Measurements from ENCODE around the gene TMC1.
A peak's percentile ranks its signal among the peaks of the same experiment; 100 is the strongest.

TMC1 gene

DNA sequence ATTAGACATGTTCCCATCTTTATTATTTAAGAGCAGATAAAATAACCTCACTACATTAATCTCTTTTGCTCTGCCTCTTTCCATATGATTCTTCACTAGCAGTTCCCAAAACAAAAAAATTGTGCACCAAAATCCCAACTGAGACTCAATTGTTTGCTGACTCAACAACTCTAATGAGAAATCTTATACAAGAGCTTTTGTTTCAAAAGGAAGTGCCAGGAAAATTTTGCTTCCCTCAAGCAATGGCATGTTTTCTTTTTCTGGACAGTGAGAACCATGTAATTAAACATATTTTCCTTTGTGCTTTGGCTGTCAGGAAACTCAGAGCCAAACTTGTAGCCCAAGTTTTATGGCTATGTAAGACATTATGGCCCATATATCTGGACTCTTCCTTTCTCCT, 62.0 kb downstream of the TMC1 start:
- Histone ChIP-seq H3K9me3 (ENCODE audit: control insufficient read depth, low read length) (no peaks in the 10 kb centered on the region), H3K79me1 (replicated peaks; ENCODE audit: low read length, poor library complexity, severe bottlenecking) (no peaks in the 10 kb centered on the region), H2BK12ac (ENCODE audit: low read length in 2 of 2) (no peak overlapping the region), H2BK5ac (ENCODE audit: low read depth, low read length, poor library complexity, severe bottlenecking) (no peak overlapping the region), H3K14ac (ENCODE audit: low read length in 2 of 2) (no peak overlapping the region), H3K23ac (ENCODE audit: low read length in 2 of 2) (no peak overlapping the region), H3K18ac (ENCODE audit: low read depth in 1 of 2, low read length in 2 of 2) (no peak overlapping the region), H2BK15ac (ENCODE audit: low read depth, poor library complexity, severe bottlenecking) (no peak overlapping the region), H2AFZ (ENCODE audit: low read depth, low read length) (no peak overlapping the region), H3K27ac (ENCODE audit: low read length, poor library complexity, severe bottlenecking) (no peak overlapping the region), H3K4ac (ENCODE audit: low read depth in 1 of 2, low read length in 2 of 2) (no peak overlapping the region), H3K36me3 (ENCODE audit: control insufficient read depth in 1 of 2, insufficient read depth in 2 of 2, low read depth in 1 of 2, low read length in 2 of 2) (no peaks in the 10 kb centered on the region), H4K8ac (ENCODE audit: low read length) (no peak overlapping the region), H2BK120ac (ENCODE audit: low read depth, low read length) (no peak overlapping the region), H2AK5ac (ENCODE audit: low read length, severe bottlenecking) (no peak overlapping the region), H3K9ac (ENCODE audit: low read length) (no peak overlapping the region), H3K4me3 (ENCODE audit: insufficient read depth in 1 of 2, low read depth in 1 of 2, low read length in 2 of 2) (no peak overlapping the region), H3K27me3 (ENCODE audit: control insufficient read depth in 1 of 2, insufficient read depth in 1 of 2, low read length in 2 of 2) (no peaks in the 10 kb centered on the region), H3K4me2 (ENCODE audit: low read length, poor library complexity, severe bottlenecking) (no peak overlapping the region), H4K91ac (ENCODE audit: low read length) (no peak overlapping the region), H3K4me1 (ENCODE audit: control insufficient read depth, insufficient read depth, low read depth, low read length) (peaks cover 7% of the 10 kb centered on the region)
- no peak for DNase-seq

DNA sequence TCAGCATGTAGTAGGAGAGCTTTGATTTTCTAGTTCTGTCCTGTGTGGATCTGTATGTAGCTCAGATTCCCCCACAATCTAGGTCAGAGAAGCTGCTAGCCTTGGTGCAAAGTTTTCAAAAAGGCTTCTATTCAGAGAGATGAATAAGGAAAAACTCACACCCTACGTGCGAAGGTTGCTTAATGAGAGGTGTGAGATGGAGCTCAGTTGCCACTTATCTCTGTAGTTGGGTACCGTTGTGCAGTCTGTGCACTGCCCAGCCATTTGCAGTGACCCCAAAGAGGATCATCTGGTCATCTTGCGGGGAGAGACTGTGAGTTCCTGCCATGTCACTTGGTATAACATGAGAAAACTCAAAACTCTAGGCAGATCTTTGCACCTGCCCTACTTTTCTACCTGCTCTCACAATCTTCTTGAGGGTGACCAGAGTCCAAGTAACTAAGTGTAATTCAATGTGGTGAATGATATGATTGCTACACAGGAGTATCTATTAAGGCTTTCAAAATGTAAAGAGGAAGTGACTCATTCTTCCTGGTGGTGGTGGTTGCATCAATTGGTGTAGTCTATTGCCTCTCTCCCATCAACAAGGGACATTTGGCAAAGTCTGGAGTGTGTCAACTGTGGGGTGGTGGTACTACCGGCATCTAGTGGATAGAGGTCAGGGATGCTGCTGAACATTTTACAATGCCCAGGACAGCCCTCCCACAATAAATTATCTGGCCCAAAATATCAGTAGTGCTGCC, 65.2 kb downstream of the TMC1 start:
- H2BK120ac ChIP-seq (ENCODE audit: low read depth, low read length), result peak overlapping the region; percentile 8
- H4K91ac ChIP-seq (ENCODE audit: low read length), result no peak overlapping the region
- peaks cover 5% of the 10 kb centered on the region for H3K4me1 ChIP-seq (ENCODE audit: control insufficient read depth, insufficient read depth, low read depth, low read length)
- H2BK5ac ChIP-seq (ENCODE audit: low read depth, low read length, poor library complexity, severe bottlenecking), result no peak overlapping the region
- peak overlapping the region; percentile 44 to 64 for H3K18ac ChIP-seq (ENCODE audit: low read depth in 1 of 2, low read length in 2 of 2)
- no peak overlapping the region for H2AFZ ChIP-seq (ENCODE audit: low read depth, low read length)
- H3K79me1 ChIP-seq (replicated peaks; ENCODE audit: low read length, poor library complexity, severe bottlenecking), result no peaks in the 10 kb centered on the region
- H2BK12ac ChIP-seq (ENCODE audit: low read length in 2 of 2), result peak overlapping the region; percentile 23 to 94
- H4K8ac ChIP-seq (ENCODE audit: low read length), result no peak overlapping the region
- H3K4me3 ChIP-seq (ENCODE audit: insufficient read depth in 1 of 2, low read depth in 1 of 2, low read length in 2 of 2), result no peak overlapping the region
- no peaks in the 10 kb centered on the region for H3K27me3 ChIP-seq (ENCODE audit: control insufficient read depth in 1 of 2, insufficient read depth in 1 of 2, low read length in 2 of 2)
- H3K23ac ChIP-seq (ENCODE audit: low read length in 2 of 2), result no peak overlapping the region
- no peak overlapping the region for H3K27ac ChIP-seq (ENCODE audit: low read length, poor library complexity, severe bottlenecking)
- no peak overlapping the region for H2AK5ac ChIP-seq (ENCODE audit: low read length, severe bottlenecking)
- peak overlapping the region; percentile 26 for H2BK15ac ChIP-seq (ENCODE audit: low read depth, poor library complexity, severe bottlenecking)
- H3K4ac ChIP-seq (ENCODE audit: low read depth in 1 of 2, low read length in 2 of 2), result peak overlapping the region in 1 of 2 experiments; percentile 79
- H3K9ac ChIP-seq (ENCODE audit: low read length), result no peak overlapping the region
- no peaks in the 10 kb centered on the region for H3K9me3 ChIP-seq (ENCODE audit: control insufficient read depth, low read length)
- H3K4me2 ChIP-seq (ENCODE audit: low read length, poor library complexity, severe bottlenecking), result no peak overlapping the region
- no peak overlapping the region for H3K14ac ChIP-seq (ENCODE audit: low read length in 2 of 2)
- DNase-seq, result peak; percentile 95
- WGBS, result 95% methylated on average over 4 of the region's 5 CpGs
- no peaks in the 10 kb centered on the region for H3K36me3 ChIP-seq (ENCODE audit: control insufficient read depth in 1 of 2, insufficient read depth in 2 of 2, low read depth in 1 of 2, low read length in 2 of 2)

DNA sequence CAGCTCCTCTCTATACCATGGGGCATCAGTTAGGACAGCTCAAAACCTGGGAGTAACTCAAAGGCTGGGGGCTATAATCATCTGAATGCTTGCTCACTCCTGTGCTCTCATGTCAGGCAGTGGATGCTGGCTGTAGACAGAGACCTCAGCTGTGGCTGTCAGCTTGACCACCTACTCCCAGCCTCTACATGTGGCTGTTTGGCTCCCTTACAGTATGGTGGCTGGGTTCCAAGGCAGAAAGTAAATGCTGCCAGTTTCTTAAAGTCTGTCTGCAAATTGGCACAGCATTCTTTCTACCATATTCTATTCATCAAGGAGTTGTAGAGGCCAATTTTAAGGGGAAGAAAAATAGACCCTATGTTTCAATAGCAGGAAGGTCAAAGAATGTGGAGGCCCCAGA, 66.9 kb downstream of the TMC1 start:
- Histone ChIP-seq H3K9me3 (ENCODE audit: control insufficient read depth, low read length) (no peaks in the 10 kb centered on the region), H3K36me3 (ENCODE audit: control insufficient read depth in 1 of 2, insufficient read depth in 2 of 2, low read depth in 1 of 2, low read length in 2 of 2) (no peaks in the 10 kb centered on the region), H4K8ac (ENCODE audit: low read length) (no peak overlapping the region), H3K4me3 (ENCODE audit: insufficient read depth in 1 of 2, low read depth in 1 of 2, low read length in 2 of 2) (no peak overlapping the region), H2BK12ac (ENCODE audit: low read length in 2 of 2) (peak overlapping the region in 1 of 2 experiments; percentile 91), H3K4me2 (ENCODE audit: low read length, poor library complexity, severe bottlenecking) (no peak overlapping the region), H3K18ac (ENCODE audit: low read depth in 1 of 2, low read length in 2 of 2) (peak overlapping the region in 1 of 2 experiments; percentile 89), H3K23ac (ENCODE audit: low read length in 2 of 2) (no peak overlapping the region), H3K4me1 (ENCODE audit: control insufficient read depth, insufficient read depth, low read depth, low read length) (peaks cover 2% of the 10 kb centered on the region), H3K9ac (ENCODE audit: low read length) (no peak overlapping the region), H3K14ac (ENCODE audit: low read length in 2 of 2) (no peak overlapping the region), H3K27me3 (ENCODE audit: control insufficient read depth in 1 of 2, insufficient read depth in 1 of 2, low read length in 2 of 2) (no peaks in the 10 kb centered on the region), H2BK5ac (ENCODE audit: low read depth, low read length, poor library complexity, severe bottlenecking) (no peak overlapping the region), H2BK120ac (ENCODE audit: low read depth, low read length) (peak overlapping the region; percentile 90), H2BK15ac (ENCODE audit: low read depth, poor library complexity, severe bottlenecking) (peak overlapping the region; percentile 12), H3K4ac (ENCODE audit: low read depth in 1 of 2, low read length in 2 of 2) (peak overlapping the region in 1 of 2 experiments; percentile 51), H3K79me1 (replicated peaks; ENCODE audit: low read length, poor library complexity, severe bottlenecking) (no peaks in the 10 kb centered on the region), H3K27ac (ENCODE audit: low read length, poor library complexity, severe bottlenecking) (no peak overlapping the region), H4K91ac (ENCODE audit: low read length) (no peak overlapping the region), H2AFZ (ENCODE audit: low read depth, low read length) (no peak overlapping the region), H2AK5ac (ENCODE audit: low read length, severe bottlenecking) (no peak overlapping the region)
- DNase-seq, result no peak

GRCh38 chr9:72589667-72590521, 68.5 kb downstream of the TMC1 start:
- no CpG with 5 or more reads among the region's 2 CpGs for WGBS

More at GRCh38 chr9:72589667-72590521, 68.5 kb downstream of the TMC1 start:
- Histone ChIP-seq H3K27me3 (ENCODE audit: control insufficient read depth in 1 of 2, insufficient read depth in 1 of 2, low read length in 2 of 2) (no peaks in the 10 kb centered on the region), H3K4me2 (ENCODE audit: low read length, poor library complexity, severe bottlenecking) (no peak overlapping the region), H3K79me1 (replicated peaks; ENCODE audit: low read length, poor library complexity, severe bottlenecking) (no peaks in the 10 kb centered on the region), H3K9ac (ENCODE audit: low read length) (no peak overlapping the region), H2BK12ac (ENCODE audit: low read length in 2 of 2) (no peak overlapping the region), H3K4me1 (ENCODE audit: control insufficient read depth, insufficient read depth, low read depth, low read length) (peaks cover 2% of the 10 kb centered on the region), H4K8ac (ENCODE audit: low read length) (no peak overlapping the region), H2BK120ac (ENCODE audit: low read depth, low read length) (no peak overlapping the region), H2AK5ac (ENCODE audit: low read length, severe bottlenecking) (no peak overlapping the region), H3K27ac (ENCODE audit: low read length, poor library complexity, severe bottlenecking) (no peak overlapping the region), H4K91ac (ENCODE audit: low read length) (no peak overlapping the region), H2AFZ (ENCODE audit: low read depth, low read length) (no peak overlapping the region), H3K36me3 (ENCODE audit: control insufficient read depth in 1 of 2, insufficient read depth in 2 of 2, low read depth in 1 of 2, low read length in 2 of 2) (no peaks in the 10 kb centered on the region), H2BK15ac (ENCODE audit: low read depth, poor library complexity, severe bottlenecking) (no peak overlapping the region), H3K18ac (ENCODE audit: low read depth in 1 of 2, low read length in 2 of 2) (no peak overlapping the region), H2BK5ac (ENCODE audit: low read depth, low read length, poor library complexity, severe bottlenecking) (no peak overlapping the region), H3K9me3 (ENCODE audit: control insufficient read depth, low read length) (no peaks in the 10 kb centered on the region), H3K14ac (ENCODE audit: low read length in 2 of 2) (no peak overlapping the region), H3K4me3 (ENCODE audit: insufficient read depth in 1 of 2, low read depth in 1 of 2, low read length in 2 of 2) (no peak overlapping the region), H3K4ac (ENCODE audit: low read depth in 1 of 2, low read length in 2 of 2) (no peak overlapping the region), H3K23ac (ENCODE audit: low read length in 2 of 2) (no peak overlapping the region)
- DNase-seq, result no peak

Data from mesenchymal stem cell (in vitro differentiated cells and primary cell).